Measurements from ENCODE around the gene LIMS2. TPM values are rescaled to one million over a fixed set of nuclear protein-coding genes. Genes with fewer than 3 reads are reported as not detected.

LIMS2 gene
- polyA plus RNA-seq, 1 donor, result 25.0 TPM

DNA sequence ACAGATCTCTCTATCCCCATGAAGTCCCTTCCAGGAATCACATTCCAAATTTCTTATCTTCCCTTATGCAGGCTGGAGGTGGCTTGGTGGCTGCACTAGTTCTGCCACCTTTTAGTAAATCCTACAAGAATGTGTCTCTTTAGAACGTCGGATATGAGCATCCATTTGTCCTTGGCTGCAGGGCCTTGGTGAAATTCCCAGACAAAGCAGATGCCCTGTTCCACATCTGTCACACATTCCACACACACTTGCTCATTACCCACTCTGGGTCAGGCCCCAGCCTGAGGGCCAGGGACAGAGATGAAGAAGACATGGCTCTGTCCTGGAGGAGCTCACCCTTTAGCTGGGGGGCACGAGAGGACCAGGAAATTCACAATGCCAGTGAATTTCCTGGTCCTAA, 60.6 kb downstream of the LIMS2 start:
- WGBS (ENCODE audit: insufficient coverage, low lambda C conversion rate), result no CpG with 5 or more reads among the region's 3 CpGs
- Histone ChIP-seq H3K4me3 (ENCODE audit: low read length) (no peak overlapping the region), H3K27me3 (ENCODE audit: control insufficient read depth, insufficient read depth, low read length) (no peaks in the 10 kb centered on the region), H3K27ac (ENCODE audit: low read length) (no peak overlapping the region), H3K9me3 (ENCODE audit: control insufficient read depth, low read depth, low read length) (peaks cover 17% of the 10 kb centered on the region), H3K4me1 (ENCODE audit: control insufficient read depth, insufficient read depth, low read length) (no peaks in the 10 kb centered on the region), H3K36me3 (ENCODE audit: control insufficient read depth, insufficient read depth, low read length) (peaks cover 81% of the 10 kb centered on the region)
- DNase-seq, result no peak

GRCh38 chr2:127614246-127614645, 61.1 kb downstream of the LIMS2 start:
- no peak overlapping the region for H3K27ac ChIP-seq (ENCODE audit: low read length)
- DNase-seq, result no peak
- WGBS (ENCODE audit: insufficient coverage, low lambda C conversion rate), result no CpG with 5 or more reads among the region's 2 CpGs
- peaks cover 81% of the 10 kb centered on the region for H3K36me3 ChIP-seq (ENCODE audit: control insufficient read depth, insufficient read depth, low read length)
- H3K27me3 ChIP-seq (ENCODE audit: control insufficient read depth, insufficient read depth, low read length), result no peaks in the 10 kb centered on the region
- peaks cover 17% of the 10 kb centered on the region for H3K9me3 ChIP-seq (ENCODE audit: control insufficient read depth, low read depth, low read length)
- H3K4me1 ChIP-seq (ENCODE audit: control insufficient read depth, insufficient read depth, low read length), result no peaks in the 10 kb centered on the region
- H3K4me3 ChIP-seq (ENCODE audit: low read length), result no peak overlapping the region

- DNase-seq, result no peak
- H3K36me3 ChIP-seq (ENCODE audit: control insufficient read depth, insufficient read depth, low read length), result peaks cover 90% of the 10 kb centered on the region
- H3K9me3 ChIP-seq (ENCODE audit: control insufficient read depth, low read depth, low read length), result peaks cover 20% of the 10 kb centered on the region
- 100% methylated on average over 2 of the region's 13 CpGs for WGBS (ENCODE audit: insufficient coverage, low lambda C conversion rate)
- no peak overlapping the region for H3K4me3 ChIP-seq (ENCODE audit: low read length)
- H3K4me1 ChIP-seq (ENCODE audit: control insufficient read depth, insufficient read depth, low read length), result no peaks in the 10 kb centered on the region
- no peaks in the 10 kb centered on the region for H3K27me3 ChIP-seq (ENCODE audit: control insufficient read depth, insufficient read depth, low read length)
- H3K27ac ChIP-seq (ENCODE audit: low read length), result no peak overlapping the region
Observed at GRCh38 chr2:127612111-127612822, 63.1 kb downstream of the LIMS2 start.

DNA sequence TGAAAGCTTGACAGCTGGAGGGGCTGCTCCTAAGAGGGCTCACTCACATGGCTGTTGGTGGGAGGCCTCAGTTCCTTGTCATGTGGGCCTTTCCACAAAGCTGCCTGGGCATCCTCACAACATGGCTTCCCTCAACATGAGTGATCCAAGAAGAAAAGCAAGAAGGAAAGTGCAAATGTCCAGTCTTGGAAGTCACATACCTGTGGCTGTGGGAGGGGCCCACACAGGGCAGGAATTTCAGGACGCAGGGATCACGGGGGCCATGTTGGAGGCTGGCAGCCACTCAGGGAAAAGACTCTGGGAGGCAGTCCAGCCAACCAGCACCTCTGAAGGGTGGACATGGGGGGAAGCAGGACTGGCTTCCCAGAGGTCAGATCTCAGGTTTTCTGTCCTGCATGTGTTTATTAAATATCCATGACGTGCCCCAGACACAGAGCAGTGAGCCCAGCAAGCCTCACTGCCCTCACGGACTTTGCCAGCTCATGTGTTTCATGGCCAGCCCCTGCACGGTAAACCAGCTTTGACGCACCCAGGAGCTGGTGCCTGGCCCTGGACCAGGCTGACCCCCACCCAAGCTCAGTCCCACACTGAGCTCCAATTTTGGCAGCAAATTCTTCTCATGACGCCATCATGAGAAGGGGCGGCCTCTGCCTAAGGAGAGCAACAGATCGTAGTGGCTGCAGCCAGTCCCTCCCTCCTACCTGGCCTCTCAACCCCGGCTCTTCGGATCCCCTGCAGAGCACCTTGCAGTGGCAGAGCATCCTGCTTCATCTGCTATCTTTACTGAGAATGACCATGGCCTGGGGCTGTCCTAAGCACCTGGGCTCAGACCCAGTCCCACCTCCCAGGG, 64.0 kb downstream of the LIMS2 start:
- WGBS (ENCODE audit: insufficient coverage, low lambda C conversion rate), result no CpG with 5 or more reads among the region's 11 CpGs
- no peaks in the 10 kb centered on the region for H3K27me3 ChIP-seq (ENCODE audit: control insufficient read depth, insufficient read depth, low read length)
- peaks cover 20% of the 10 kb centered on the region for H3K9me3 ChIP-seq (ENCODE audit: control insufficient read depth, low read depth, low read length)
- no peak overlapping the region for H3K27ac ChIP-seq (ENCODE audit: low read length)
- H3K4me1 ChIP-seq (ENCODE audit: control insufficient read depth, insufficient read depth, low read length), result no peaks in the 10 kb centered on the region
- no peak overlapping the region for H3K4me3 ChIP-seq (ENCODE audit: low read length)
- peaks cover 90% of the 10 kb centered on the region for H3K36me3 ChIP-seq (ENCODE audit: control insufficient read depth, insufficient read depth, low read length)
- DNase-seq, result no peak

GRCh38 chr2:127610561-127610960, 64.8 kb downstream of the LIMS2 start:
- H3K9me3 ChIP-seq (ENCODE audit: control insufficient read depth, low read depth, low read length), result peaks cover 20% of the 10 kb centered on the region
- WGBS (ENCODE audit: insufficient coverage, low lambda C conversion rate), result no CpG with 5 or more reads among the region's 1 CpG
- H3K4me3 ChIP-seq (ENCODE audit: low read length), result no peak overlapping the region
- H3K36me3 ChIP-seq (ENCODE audit: control insufficient read depth, insufficient read depth, low read length), result peaks cover 92% of the 10 kb centered on the region
- H3K27me3 ChIP-seq (ENCODE audit: control insufficient read depth, insufficient read depth, low read length), result no peaks in the 10 kb centered on the region
- DNase-seq, result no peak
- H3K4me1 ChIP-seq (ENCODE audit: control insufficient read depth, insufficient read depth, low read length), result no peaks in the 10 kb centered on the region
- H3K27ac ChIP-seq (ENCODE audit: low read length), result no peak overlapping the region

DNA sequence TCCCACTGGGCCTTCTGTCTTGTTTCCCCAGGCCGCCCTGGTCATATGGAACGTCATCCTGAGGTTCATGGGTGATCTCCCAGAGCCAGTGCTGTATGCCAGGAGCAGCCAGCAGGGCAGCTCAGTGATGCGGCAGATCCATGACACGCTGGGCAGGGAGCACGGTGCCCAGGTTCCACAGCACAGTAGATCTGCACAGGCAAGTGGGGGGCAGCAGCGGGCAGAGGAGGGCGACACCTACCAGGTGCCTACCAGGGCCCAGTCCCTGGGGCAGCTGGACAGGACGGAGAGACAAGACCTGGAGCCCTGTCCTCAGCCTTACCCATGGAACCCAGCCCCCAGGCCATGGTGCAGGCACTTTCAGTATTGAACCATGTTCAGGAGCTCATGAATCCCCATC, 65.5 kb downstream of the LIMS2 start:
- peaks cover 20% of the 10 kb centered on the region for H3K9me3 ChIP-seq (ENCODE audit: control insufficient read depth, low read depth, low read length)
- WGBS (ENCODE audit: insufficient coverage, low lambda C conversion rate), result no CpG with 5 or more reads among the region's 8 CpGs
- H3K27me3 ChIP-seq (ENCODE audit: control insufficient read depth, insufficient read depth, low read length), result no peaks in the 10 kb centered on the region
- H3K4me1 ChIP-seq (ENCODE audit: control insufficient read depth, insufficient read depth, low read length), result no peaks in the 10 kb centered on the region
- H3K4me3 ChIP-seq (ENCODE audit: low read length), result no peak overlapping the region
- H3K36me3 ChIP-seq (ENCODE audit: control insufficient read depth, insufficient read depth, low read length), result peaks cover 95% of the 10 kb centered on the region
- DNase-seq, result no peak
- no peak overlapping the region for H3K27ac ChIP-seq (ENCODE audit: low read length)

GRCh38 chr2:127609031-127609751, 66.1 kb downstream of the LIMS2 start:
- Histone ChIP-seq H3K36me3 (ENCODE audit: control insufficient read depth, insufficient read depth, low read length) (peaks cover 95% of the 10 kb centered on the region), H3K9me3 (ENCODE audit: control insufficient read depth, low read depth, low read length) (peaks cover 20% of the 10 kb centered on the region), H3K4me3 (ENCODE audit: low read length) (no peak overlapping the region), H3K27ac (ENCODE audit: low read length) (no peak overlapping the region), H3K4me1 (ENCODE audit: control insufficient read depth, insufficient read depth, low read length) (no peaks in the 10 kb centered on the region), H3K27me3 (ENCODE audit: control insufficient read depth, insufficient read depth, low read length) (no peaks in the 10 kb centered on the region)
- no peak for DNase-seq
- no CpG with 5 or more reads among the region's 24 CpGs for whole genome bisulfite sequencing (ENCODE audit: insufficient coverage, low lambda C conversion rate)

- H3K4me1 ChIP-seq (ENCODE audit: control insufficient read depth, insufficient read depth, low read length), result no peaks in the 10 kb centered on the region
- DNase-seq, result no peak
- WGBS (ENCODE audit: insufficient coverage, low lambda C conversion rate), result no CpG with 5 or more reads among the region's 25 CpGs
- no peak overlapping the region for H3K4me3 ChIP-seq (ENCODE audit: low read length)
- peaks cover 91% of the 10 kb centered on the region for H3K36me3 ChIP-seq (ENCODE audit: control insufficient read depth, insufficient read depth, low read length)
- peaks cover 20% of the 10 kb centered on the region for H3K9me3 ChIP-seq (ENCODE audit: control insufficient read depth, low read depth, low read length)
- no peaks in the 10 kb centered on the region for H3K27me3 ChIP-seq (ENCODE audit: control insufficient read depth, insufficient read depth, low read length)
- no peak overlapping the region for H3K27ac ChIP-seq (ENCODE audit: low read length)
Observed at GRCh38 chr2:127608061-127609030, 67.0 kb downstream of the LIMS2 start.

GRCh38 chr2:127607399-127607908, 67.9 kb downstream of the LIMS2 start:
- Histone ChIP-seq H3K27ac (ENCODE audit: low read length) (no peak overlapping the region), H3K4me1 (ENCODE audit: control insufficient read depth, insufficient read depth, low read length) (no peaks in the 10 kb centered on the region), H3K4me3 (ENCODE audit: low read length) (no peak overlapping the region), H3K27me3 (ENCODE audit: control insufficient read depth, insufficient read depth, low read length) (no peaks in the 10 kb centered on the region), H3K9me3 (ENCODE audit: control insufficient read depth, low read depth, low read length) (peaks cover 14% of the 10 kb centered on the region), H3K36me3 (ENCODE audit: control insufficient read depth, insufficient read depth, low read length) (peaks cover 94% of the 10 kb centered on the region)
- no peak for DNase-seq
- no CpG with 5 or more reads among the region's 9 CpGs for WGBS (ENCODE audit: insufficient coverage, low lambda C conversion rate)
